ENCODE data around the gene GFPT2.

The GFPT2 gene

GRCh38 chr5:180353048-180353979, at the start of gene GFPT2:
Gene GFPT2 (minus strand): TSS chr5:180353336. CDS start chr5:180353217, 119 bp downstream.
- DNase-seq, result peak; percentile 7

GRCh38 chr5:180402716-180403115, 49.6 kb upstream of the GFPT2 start:
- no peak for DNase-seq

- no peak for DNase-seq
Measured at GRCh38 chr5:180401229-180401907, 48.2 kb upstream of the GFPT2 start.

GRCh38 chr5:180400416-180400815, 47.3 kb upstream of the GFPT2 start:
- no peak for DNase-seq

GRCh38 chr5:180399401-180400215, 46.5 kb upstream of the GFPT2 start:
- no peak for DNase-seq

GRCh38 chr5:180396926-180397325, 43.8 kb upstream of the GFPT2 start:
- no peak for DNase-seq

GRCh38 chr5:180395540-180396274, 42.6 kb upstream of the GFPT2 start:
- no peak for DNase-seq

GRCh38 chr5:180394031-180394636, 41.0 kb upstream of the GFPT2 start:
- DNase-seq, result no peak

GRCh38 chr5:180391276-180391675, 38.1 kb upstream of the GFPT2 start:
- DNase-seq, result no peak

- DNase-seq, result no peak
Measured at GRCh38 chr5:180390441-180391190, 37.5 kb upstream of the GFPT2 start.

GRCh38 chr5:180389252-180390101, 36.3 kb upstream of the GFPT2 start:
- no peak for DNase-seq

GRCh38 chr5:180387798-180388197, 34.7 kb upstream of the GFPT2 start:
- DNase-seq, result no peak

GRCh38 chr5:180382926-180383325, 29.8 kb upstream of the GFPT2 start:
- DNase-seq, result no peak

GRCh38 chr5:180381851-180382480, 28.8 kb upstream of the GFPT2 start:
- no peak for DNase-seq

- DNase-seq, result no peak
Measured at GRCh38 chr5:180381428-180381827, 28.3 kb upstream of the GFPT2 start.

GRCh38 chr5:180380856-180381255, 27.7 kb upstream of the GFPT2 start:
- DNase-seq, result no peak

- DNase-seq, result no peak
Measured at GRCh38 chr5:180380441-180380840, 27.3 kb upstream of the GFPT2 start.

- DNase-seq, result no peak
Measured at GRCh38 chr5:180379355-180380070, 26.4 kb upstream of the GFPT2 start.

All from NCI-H1417 treated with DMSO at 0.1 percent for 48 hours (cell line).